GM23338 (cell line): ENCODE measurements around the gene NME5. TPM values are rescaled to one million over a fixed set of nuclear protein-coding genes. Genes with fewer than 3 reads are reported as not detected.

Experiments
- ATAC-seq: fragments of 200-7000 bp; cut with Tn5 transposase; 3 replicates; pipeline ENCODE4 v1.9.1; 2020
- DNase-seq: peaks from one replicate; pipeline ENCODE4 v3.0.0-alpha.2; 2015; ENCODE audit warnings: low spot score
- H2AFZ ChIP-seq: fragments of 200-600 bp; sonication (generic); 2 replicates; pipeline ENCODE4 v1.8.0; 2016; ENCODE audit warnings: antibody characterized with exemption, mild to moderate bottlenecking, moderate library complexity
- H3F3A ChIP-seq: fragments of 200-600 bp; sonication (generic); replicated peaks from 2 replicates; pipeline ENCODE4 v1.8.0; 2017; ENCODE audit warnings: antibody characterized with exemption, mixed run types, low read depth
- H3K27ac ChIP-seq: fragments of 200-600 bp; sonication (generic); 2 replicates; pipeline ENCODE4 v1.6.1; 2016; ENCODE audit warnings: low read depth
- H3K27me3 ChIP-seq: fragments of 200-600 bp; sonication (generic); 2 replicates; pipeline ENCODE4 v1.8.0; 2016; ENCODE audit warnings: mild to moderate bottlenecking, mixed run types, moderate library complexity; ENCODE audit not compliant: insufficient read depth
- H3K36me3 ChIP-seq: fragments of 200-600 bp; sonication (generic); 2 replicates; pipeline ENCODE4 v1.8.0; 2016; ENCODE audit warnings: mild to moderate bottlenecking; ENCODE audit not compliant: insufficient read depth
- H3K4me1 ChIP-seq: fragments of 200-600 bp; sonication (generic); 2 replicates; pipeline ENCODE4 v1.8.0; 2016; ENCODE audit warnings: mild to moderate bottlenecking, moderate library complexity; ENCODE audit not compliant: insufficient read depth
- H3K4me2 ChIP-seq: fragments of 200-600 bp; sonication (generic); 2 replicates; pipeline ENCODE4 v1.7.1; 2017; ENCODE audit warnings: mixed run types
- H3K4me3 ChIP-seq: fragments of 200-600 bp; sonication (generic); 2 replicates; pipeline ENCODE4 v1.6.1; 2016; ENCODE audit warnings: mixed run types
- H3K79me2 ChIP-seq: fragments of 200-600 bp; sonication (generic); replicated peaks from 2 replicates; pipeline ENCODE4 v1.8.0; 2017; ENCODE audit warnings: mild to moderate bottlenecking; ENCODE audit not compliant: insufficient read depth
- H3K9me2 ChIP-seq: fragments of 200-600 bp; sonication (generic); 2 replicates; pipeline ENCODE4 v1.8.0; 2017; ENCODE audit not compliant: insufficient read depth
- H4K20me1 ChIP-seq: fragments of 200-600 bp; sonication (generic); replicated peaks from 2 replicates; pipeline ENCODE4 v1.8.0; 2017; ENCODE audit warnings: mild to moderate bottlenecking; ENCODE audit not compliant: insufficient read depth
- H3K27ac Mint-ChIP-seq: 2 replicates; pipeline ENCODE4 v1.8.0; 2020; ENCODE audit warnings: inconsistent platforms, mild to moderate bottlenecking, moderate library complexity, mixed read lengths
- H3K27me3 Mint-ChIP-seq: 3 replicates; pipeline ENCODE4 v1.8.0; 2022; ENCODE audit warnings: low read depth, mild to moderate bottlenecking, moderate library complexity, mixed read lengths, inconsistent platforms; ENCODE audit not compliant: insufficient read depth, poor library complexity
- H3K36me3 Mint-ChIP-seq: 3 replicates; pipeline ENCODE4 v1.8.0; 2021; ENCODE audit warnings: low read depth, mild to moderate bottlenecking, inconsistent platforms, moderate library complexity, mixed read lengths
- H3K4me1 Mint-ChIP-seq: 3 replicates; pipeline ENCODE4 v1.8.0; 2020; ENCODE audit warnings: mild to moderate bottlenecking, inconsistent platforms, mixed read lengths
- H3K4me3 Mint-ChIP-seq: 3 replicates; pipeline ENCODE4 v1.8.0; 2021; ENCODE audit warnings: moderate library complexity, mild to moderate bottlenecking, inconsistent platforms, mixed read lengths
- H3K9me3 Mint-ChIP-seq: 3 replicates; pipeline ENCODE4 v1.8.0; 2020; ENCODE audit warnings: moderate library complexity, mild to moderate bottlenecking, inconsistent platforms, mixed read lengths
- CREB1 ChIP-seq: fragments of 250-450 bp; sonication (Bioruptor Pico); IDR thresholded peaks from 2 replicates; pipeline ENCODE4 v1.5.0; 2020; ENCODE audit warnings: low read depth, mild to moderate bottlenecking, moderate library complexity
- CTCF ChIP-seq, 2 experiments: fragments of 200-600 bp in 1 of 2; sonication (generic) in 1 of 2; conservative IDR thresholded peaks; 2 replicates each; pipeline versions ENCODE4 v1.5.1 to v1.6.1; 2016 to 2017; ENCODE audit warnings: antibody characterized with exemption in 2 of 2, low read depth in 2 of 2, mild to moderate bottlenecking in 2 of 2, moderate library complexity in 1 of 2
- ETS1 ChIP-seq: IDR thresholded peaks from 2 replicates; pipeline ENCODE4 v1.6.1; 2016; ENCODE audit warnings: antibody characterized with exemption
- EZH2 ChIP-seq: fragments of 200-600 bp; sonication (generic); IDR thresholded peaks from one replicate; pipeline ENCODE4 v1.8.0; 2017; ENCODE audit warnings: antibody characterized with exemption, mild to moderate bottlenecking, low read depth; ENCODE audit not compliant: unreplicated experiment
- EZH2phosphoT487 ChIP-seq: fragments of 200-600 bp; sonication (generic); IDR thresholded peaks from one replicate; pipeline ENCODE4 v1.8.1; 2018; ENCODE audit warnings: antibody characterized with exemption; ENCODE audit not compliant: unreplicated experiment
- NANOG ChIP-seq: IDR thresholded peaks from 2 replicates; pipeline ENCODE4 v1.6.1; 2016; ENCODE audit warnings: antibody characterized with exemption, borderline replicate concordance
- POLR2AphosphoS5 ChIP-seq: IDR thresholded peaks from 2 replicates; pipeline ENCODE4 v1.6.1; 2016; ENCODE audit warnings: antibody characterized with exemption, low read depth
- REST ChIP-seq: IDR thresholded peaks from one replicate; pipeline ENCODE4 v1.6.1; 2018; ENCODE audit warnings: antibody characterized with exemption; ENCODE audit not compliant: unreplicated experiment
- STAT1 ChIP-seq: IDR thresholded peaks from one replicate; pipeline ENCODE4 v1.6.1; 2016; ENCODE audit warnings: antibody characterized with exemption; ENCODE audit not compliant: unreplicated experiment
- ZNF462 ChIP-seq: fragments of 250-450 bp; sonication (Bioruptor Pico); IDR thresholded peaks from 2 replicates; pipeline ENCODE4 v1.5.0; 2020; ENCODE audit warnings: mild to moderate bottlenecking, moderate library complexity
- polyA plus RNA-seq: library from polyadenylated mRNA; unstranded; fragments of >200 nt; fragmentation: Nextera tagmentation; extraction: Ambion mirVana; gene quantifications from 2 replicates; pipeline ENCODE4 v1.2.1, GENCODE V29; 2016
- total RNA-seq: library from RNA; depleted of rRNA; stranded (reverse); fragments of >200 nt; shearing (Covaris generic); gene quantifications from 2 replicates; pipeline ENCODE4 v1.2.3, GENCODE V29; 2014

Gene NME5
- total and polyA plus RNA-seq, 2 experiments from 2014 or later: 0.45 TPM; not detected in 1

DNA sequence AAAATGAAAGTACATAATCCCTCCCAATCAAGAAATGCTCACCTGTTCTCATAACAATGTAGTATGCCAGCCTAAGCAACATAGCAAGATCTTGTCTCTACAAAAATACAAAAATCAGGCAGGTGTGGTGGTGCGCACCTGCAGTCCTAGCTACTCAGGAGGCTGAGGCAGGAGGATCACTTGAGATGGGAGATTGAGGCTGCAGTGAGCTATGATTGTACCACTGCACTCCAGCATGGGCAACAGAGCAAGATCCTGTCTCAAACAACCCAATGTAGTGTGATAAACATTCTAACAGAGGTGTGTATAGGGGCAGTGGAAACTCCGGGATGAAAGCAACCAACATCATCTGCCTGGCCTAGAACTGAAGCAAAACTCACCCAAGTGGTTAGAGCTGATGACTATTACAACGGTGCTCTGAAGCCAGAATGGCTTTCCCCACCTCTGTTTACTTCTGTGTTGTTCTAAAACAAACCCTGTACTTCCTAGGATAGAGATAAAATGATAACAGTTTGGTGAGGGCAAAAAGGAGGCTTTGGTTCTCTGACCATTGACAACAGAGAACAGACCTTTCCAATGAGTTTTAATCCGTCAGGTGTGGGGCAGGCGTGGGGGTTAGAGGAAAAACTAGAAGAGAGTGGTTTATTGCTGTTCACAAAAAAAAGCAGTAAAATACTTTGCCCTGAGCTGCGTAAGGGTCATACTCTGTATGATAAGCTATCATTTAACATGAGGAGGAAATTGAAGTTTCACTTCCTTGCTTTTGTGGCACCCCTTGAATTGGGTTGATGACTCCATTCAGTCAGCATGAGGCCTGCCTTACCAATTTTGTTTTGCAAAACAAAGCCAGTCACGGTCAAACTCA is 36.5 kb downstream of the NME5 start:
- no peaks in the 10 kb centered on the region for H3K36me3 ChIP-seq
- H3K9me2 ChIP-seq: no peaks in the 10 kb centered on the region
- H3K36me3 Mint-ChIP-seq: no peaks in the 10 kb centered on the region; the same call in 2 of the 3 replicates
- H3K27me3 Mint-ChIP-seq: peaks cover 46% of the 10 kb centered on the region
- no peaks in the 10 kb centered on the region for H3K79me2 ChIP-seq
- no peaks in the 10 kb centered on the region for H3F3A ChIP-seq
- H3K27ac ChIP-seq: no peak overlapping the region
- H3K4me3 Mint-ChIP-seq: 0 out of 3 replicates have a peak overlapping the region, but pooled peaks have one; percentile 0
- H3K27me3 ChIP-seq: peaks cover 61% of the 10 kb centered on the region
- peaks cover 18% of the 10 kb centered on the region for H3K4me1 ChIP-seq
- peak overlapping the region; percentile 61 for H3K4me2 ChIP-seq
- H3K4me3 ChIP-seq: peak overlapping the region; percentile 13; the same call in 1 of the 2 replicates
- DNase-seq: no peak
- ATAC-seq: peak; percentile 30
- no peak overlapping the region for H2AFZ ChIP-seq
- H3K27ac Mint-ChIP-seq: no peak overlapping the region
- H4K20me1 ChIP-seq: 0 out of 2 replicates have a peak, but pooled peaks cover 3% of the 10 kb centered on the region
- TF ChIP-seq CREB1 (CRISPR knock-in tag) (no peak), EZH2phosphoT487 (no peak), NANOG (no peak), ETS1 (no peak), EZH2 (no peak), REST (no peak), STAT1 (no peak), ZNF462 (CRISPR knock-in tag) (no peak), CTCF (conservative IDR thresholded peaks at IDR 0.05; ENCODE audit: low read depth in 2 of 2) (no peak), POLR2AphosphoS5 (no peak)
- peaks cover 4% of the 10 kb centered on the region; the same call in 1 of the 3 replicates for H3K9me3 Mint-ChIP-seq
- peaks cover 24% of the 10 kb centered on the region for H3K4me1 Mint-ChIP-seq
